H1 (cell line): ENCODE data around the gene ZSCAN12. TPM values are rescaled to one million over a fixed set of nuclear protein-coding genes. Genes with fewer than 3 reads are reported as not detected.

Experiments used
- CHD1 ChIP-seq: IDR thresholded peaks from 2 replicates; pipeline ENCODE4 v1.6.1; 2012; ENCODE audit warnings: low read depth, low read length, improper control_type of control experiment
- CREB1 ChIP-seq: IDR thresholded peaks from 2 replicates; pipeline ENCODE4 v1.6.1; 2012; ENCODE audit warnings: inconsistent platforms
- EGR1 ChIP-seq: IDR thresholded peaks from 2 replicates; pipeline ENCODE4 v1.6.1; 2011; ENCODE audit warnings: low read depth, low read length, borderline replicate concordance
- EP300 ChIP-seq, 2 experiments: IDR thresholded peaks; 1 replicate in 1 of 2; 2 replicates in 1 of 2; pipeline ENCODE4 v1.6.1; 2011 to 2012; ENCODE audit warnings: low read depth in 2 of 2, low read length in 2 of 2, mild to moderate bottlenecking in 2 of 2, borderline replicate concordance in 1 of 2, inconsistent platforms in 1 of 2, moderate library complexity in 1 of 2
- GTF2F1 ChIP-seq: IDR thresholded peaks from 2 replicates; pipeline ENCODE4 v1.6.1; 2012; ENCODE audit warnings: low read depth, low read length, improper control_type of control experiment, borderline replicate concordance
- HDAC2 ChIP-seq, 2 experiments: fragments of 300-600 bp in 1 of 2; sonication (generic) in 1 of 2; IDR thresholded peaks; 2 replicates each; pipeline ENCODE4 v1.6.1; 2011 to 2012; ENCODE audit warnings: low read depth in 2 of 2, low read length in 2 of 2, mild to moderate bottlenecking in 2 of 2, moderate library complexity in 2 of 2, borderline replicate concordance in 1 of 2, inconsistent platforms in 1 of 2
- MAFK ChIP-seq: IDR thresholded peaks from 2 replicates; pipeline ENCODE4 v1.6.1; 2012; ENCODE audit warnings: low read depth, mild to moderate bottlenecking, improper control_type of control experiment, low read length
- POU5F1 ChIP-seq: IDR thresholded peaks from 2 replicates; pipeline ENCODE4 v1.6.1; 2011; ENCODE audit warnings: low read depth, mild to moderate bottlenecking, low read length, moderate library complexity
- polyA plus RNA-seq, 7 experiments: library from polyadenylated mRNA; depleted of rRNA in 3 of 7; stranded (reverse) in 5 of 7; unstranded in 2 of 7; fragments of >200 nt in 5 of 7; fragments of 200-250 nt in 2 of 7; gene quantifications; 1 replicate in 5 of 7; 2 replicates in 1 of 7; 4 replicates in 1 of 7; pipeline versions ENCODE4 v1.2.1 to v1.2.3, GENCODE V29; 2011 to 2013; ENCODE audit warnings: missing spikeins in 2 of 7, mixed read lengths in 2 of 7
- total RNA-seq: library from RNA; stranded (reverse); fragmentation: NEBNext Ultra II Directional; extraction: Animal tissue kit (Norgen Biotek cat#: 25700); gene quantifications from 2 replicates; pipeline ENCODE4 v1.2.1, GENCODE V29; 2021

ZSCAN12 gene
- total and polyA plus RNA-seq, 2 of the 8 experiments (the other 6 are each of a cell fraction or from before 2014, with no cell fraction given) = 2.2 to 9.6 TPM

DNA sequence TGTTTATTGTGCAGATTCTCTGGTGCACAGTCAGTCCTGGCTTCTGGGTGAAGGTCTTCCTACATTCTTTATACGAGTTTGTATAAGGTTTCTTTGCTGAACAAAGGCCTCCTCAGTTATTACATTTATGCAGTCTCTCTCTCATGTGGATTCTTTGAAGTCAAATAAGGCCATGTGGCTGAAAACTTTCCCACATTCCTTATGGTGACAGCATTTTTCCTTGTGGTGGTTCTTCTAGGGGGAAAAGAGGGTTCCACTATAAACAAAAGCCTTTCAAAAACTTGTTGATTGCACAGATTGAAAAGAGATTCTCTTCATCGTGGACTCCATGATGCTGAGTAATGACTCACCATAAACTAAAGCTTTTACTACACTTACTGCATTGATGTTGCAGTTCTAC, 19.2 kb downstream of the ZSCAN12 start (continued):
- TF ChIP-seq EP300 (IDR thresholded peaks at IDR 0.05; ENCODE audit: borderline replicate concordance in 1 of 2, low read depth in 2 of 2, low read length in 2 of 2) (no peak), CREB1 (no peak), MAFK (no peak), GTF2F1 (no peak), HDAC2 (IDR thresholded peaks at IDR 0.05; ENCODE audit: borderline replicate concordance in 1 of 2, low read depth in 2 of 2, low read length in 2 of 2) (no peak), POU5F1 (no peak), CHD1 (no peak), EGR1 (no peak)
- TF ChIP-seq, all 59 proteins: peak for 0
